Measurements from ENCODE around the gene PPP6R3. TPM values are rescaled to one million over a fixed set of nuclear protein-coding genes. Genes with fewer than 3 reads are reported as not detected.

Gene PPP6R3
- total RNA-seq, 2 experiments from 2014 or later, result 84.7 to 87.0 TPM

- CTCF ChIA-PET, result interaction anchor here (1.1 kb wide), 2 partner anchors 10 to 14 kb away, joined by 3 read pairs; no protein-coding TSS in a partner anchor
- no peak for DNase-seq
- intact Hi-C loops (cut with micrococcal nuclease), result no loop called here
- Mint-ChIP-seq H3K4me3 (no peak overlapping the region), H3K27me3 (ENCODE audit: low read depth) (no peaks in the 10 kb centered on the region), H3K36me3 (ENCODE audit: low read depth) (peaks cover 5% of the 10 kb centered on the region), H3K4me1 (ENCODE audit: low read depth) (peaks cover 66% of the 10 kb centered on the region), H3K9me3 (no peaks in the 10 kb centered on the region), H3K27ac (no peak overlapping the region)
These were observed 34.7 kb downstream of the PPP6R3 start for GRCh38 chr11:68495220-68495729.

- Mint-ChIP-seq H3K4me1 (ENCODE audit: low read depth) (peaks cover 65% of the 10 kb centered on the region), H3K9me3 (no peaks in the 10 kb centered on the region), H3K27me3 (ENCODE audit: low read depth) (no peaks in the 10 kb centered on the region), H3K4me3 (no peak overlapping the region), H3K27ac (no peak overlapping the region), H3K36me3 (ENCODE audit: low read depth) (peaks cover 9% of the 10 kb centered on the region)
- intact Hi-C loops (cut with micrococcal nuclease), result no loop called here
- no peak for DNase-seq
- CTCF ChIA-PET, result interaction anchor here (0.6 kb wide), 1 partner anchor 61 kb away, joined by 3 read pairs; no protein-coding TSS in a partner anchor
These were observed 35.3 kb downstream of the PPP6R3 start for GRCh38 chr11:68495872-68496271.

- no peaks in the 10 kb centered on the region for H3K27me3 Mint-ChIP-seq (ENCODE audit: low read depth)
- no peak for DNase-seq
- peaks cover 9% of the 10 kb centered on the region for H3K36me3 Mint-ChIP-seq (ENCODE audit: low read depth)
- peaks cover 72% of the 10 kb centered on the region for H3K4me1 Mint-ChIP-seq (ENCODE audit: low read depth)
- CTCF ChIA-PET, result no interaction called here
- no peaks in the 10 kb centered on the region for H3K9me3 Mint-ChIP-seq
- intact Hi-C loops (cut with micrococcal nuclease), result no loop called here
- H3K4me3 Mint-ChIP-seq, result no peak overlapping the region
- H3K27ac Mint-ChIP-seq, result no peak overlapping the region
These were observed 37.2 kb downstream of the PPP6R3 start for GRCh38 chr11:68497761-68498160.

GRCh38 chr11:68498321-68498720 is 37.8 kb downstream of the PPP6R3 start:
- Mint-ChIP-seq H3K9me3 (no peaks in the 10 kb centered on the region), H3K4me3 (no peak overlapping the region), H3K27me3 (ENCODE audit: low read depth) (no peaks in the 10 kb centered on the region), H3K4me1 (ENCODE audit: low read depth) (peaks cover 74% of the 10 kb centered on the region), H3K36me3 (ENCODE audit: low read depth) (peaks cover 7% of the 10 kb centered on the region), H3K27ac (no peak overlapping the region)
- intact Hi-C loops (cut with micrococcal nuclease), result no loop called here
- no peak for DNase-seq
- CTCF ChIA-PET, result no interaction called here

GRCh38 chr11:68498903-68499883 is 38.6 kb downstream of the PPP6R3 start:
- peaks cover 82% of the 10 kb centered on the region for H3K4me1 Mint-ChIP-seq (ENCODE audit: low read depth)

GRCh38 chr11:68500206-68500605 is 39.7 kb downstream of the PPP6R3 start:
- CTCF ChIA-PET, result interaction anchor here (0.7 to 0.9 kb wide), 2 partner anchors 10 to 36 kb away, joined by 3 read pairs; no protein-coding TSS in a partner anchor
- Mint-ChIP-seq H3K27ac (no peak overlapping the region), H3K27me3 (ENCODE audit: low read depth) (no peaks in the 10 kb centered on the region), H3K4me3 (no peak overlapping the region), H3K9me3 (no peaks in the 10 kb centered on the region), H3K4me1 (ENCODE audit: low read depth) (peaks cover 85% of the 10 kb centered on the region), H3K36me3 (ENCODE audit: low read depth) (peaks cover 7% of the 10 kb centered on the region)
- intact Hi-C loops (cut with micrococcal nuclease), result loop anchor here (5.0 kb wide), 1 partner anchor 38 kb away; the partner anchor contains the start of gene PPP6R3
- DNase-seq, result no peak

More at GRCh38 chr11:68498903-68499883, 38.6 kb downstream of the PPP6R3 start:
- intact Hi-C loops (cut with micrococcal nuclease), result no loop called here
- CTCF ChIA-PET, result no interaction called here
- Mint-ChIP-seq H3K27ac (peak overlapping the region; percentile 16), H3K27me3 (ENCODE audit: low read depth) (no peaks in the 10 kb centered on the region), H3K4me3 (no peak overlapping the region), H3K36me3 (ENCODE audit: low read depth) (peaks cover 7% of the 10 kb centered on the region), H3K9me3 (no peaks in the 10 kb centered on the region)
- no peak for DNase-seq

GRCh38 chr11:68501813-68502212 is 41.3 kb downstream of the PPP6R3 start:
- CTCF ChIA-PET, result no interaction called here
- intact Hi-C loops (cut with micrococcal nuclease), result loop anchor here (5.0 kb wide), 1 partner anchor 40 kb away; the partner anchor contains the start of gene PPP6R3
- Mint-ChIP-seq H3K9me3 (no peaks in the 10 kb centered on the region), H3K36me3 (ENCODE audit: low read depth) (peaks cover 10% of the 10 kb centered on the region), H3K27ac (no peak overlapping the region), H3K4me1 (ENCODE audit: low read depth) (peaks cover 80% of the 10 kb centered on the region), H3K27me3 (ENCODE audit: low read depth) (no peaks in the 10 kb centered on the region), H3K4me3 (no peak overlapping the region)
- DNase-seq, result no peak

- peak overlapping the region; percentile 0 for H3K27ac Mint-ChIP-seq
These were observed 42.7 kb downstream of the PPP6R3 start for GRCh38 chr11:68503251-68503687.

GRCh38 chr11:68503792-68504191 is 43.2 kb downstream of the PPP6R3 start:
- H3K9me3 Mint-ChIP-seq, result no peaks in the 10 kb centered on the region
- no peak for DNase-seq
- CTCF ChIA-PET, result no interaction called here
- H3K4me1 Mint-ChIP-seq (ENCODE audit: low read depth), result peaks cover 79% of the 10 kb centered on the region
- H3K27ac Mint-ChIP-seq, result peak overlapping the region; percentile 0
- intact Hi-C loops (cut with micrococcal nuclease), result loop anchor here (5.0 kb wide), 1 partner anchor 41 kb away; the partner anchor contains the start of gene PPP6R3
- H3K27me3 Mint-ChIP-seq (ENCODE audit: low read depth), result no peaks in the 10 kb centered on the region
- H3K4me3 Mint-ChIP-seq, result no peak overlapping the region
- H3K36me3 Mint-ChIP-seq (ENCODE audit: low read depth), result peaks cover 8% of the 10 kb centered on the region

More at GRCh38 chr11:68503251-68503687, 42.7 kb downstream of the PPP6R3 start:
- intact Hi-C loops (cut with micrococcal nuclease), result loop anchor here (5.0 kb wide), 1 partner anchor 41 kb away; the partner anchor contains the start of gene PPP6R3
- Mint-ChIP-seq H3K36me3 (ENCODE audit: low read depth) (peaks cover 8% of the 10 kb centered on the region), H3K27me3 (ENCODE audit: low read depth) (no peaks in the 10 kb centered on the region), H3K4me3 (no peak overlapping the region), H3K9me3 (no peaks in the 10 kb centered on the region), H3K4me1 (ENCODE audit: low read depth) (peaks cover 79% of the 10 kb centered on the region)
- CTCF ChIA-PET, result no interaction called here
- no peak for DNase-seq

- Mint-ChIP-seq H3K27ac (no peak overlapping the region), H3K4me1 (ENCODE audit: low read depth) (peaks cover 76% of the 10 kb centered on the region), H3K36me3 (ENCODE audit: low read depth) (peaks cover 8% of the 10 kb centered on the region), H3K9me3 (no peaks in the 10 kb centered on the region), H3K27me3 (ENCODE audit: low read depth) (no peaks in the 10 kb centered on the region), H3K4me3 (no peak overlapping the region)
- intact Hi-C loops (cut with micrococcal nuclease), result loop anchor here (5.0 kb wide), 1 partner anchor 42 kb away; the partner anchor contains the start of gene PPP6R3
- DNase-seq, result no peak
- CTCF ChIA-PET, result interaction anchor here (0.6 kb wide), 1 partner anchor 33 kb away, joined by 3 read pairs; no protein-coding TSS in a partner anchor
These were observed 44.0 kb downstream of the PPP6R3 start for GRCh38 chr11:68504432-68505066.

- peaks cover 70% of the 10 kb centered on the region for H3K4me1 Mint-ChIP-seq (ENCODE audit: low read depth)
- H3K4me3 Mint-ChIP-seq, result no peak overlapping the region
- no peak for DNase-seq
- peaks cover 6% of the 10 kb centered on the region for H3K36me3 Mint-ChIP-seq (ENCODE audit: low read depth)
- intact Hi-C loops (cut with micrococcal nuclease), result no loop called here
- H3K27me3 Mint-ChIP-seq (ENCODE audit: low read depth), result no peaks in the 10 kb centered on the region
- no peak overlapping the region for H3K27ac Mint-ChIP-seq
- no peaks in the 10 kb centered on the region for H3K9me3 Mint-ChIP-seq
- CTCF ChIA-PET, result interaction anchor here (0.6 kb wide), 1 partner anchor 11 kb away, joined by 3 read pairs; no protein-coding TSS in a partner anchor
These were observed 45.0 kb downstream of the PPP6R3 start for GRCh38 chr11:68505596-68505995.

GRCh38 chr11:68506908-68507307 is 46.4 kb downstream of the PPP6R3 start:
- CTCF ChIA-PET, result interaction anchor here (1.1 kb wide), 1 partner anchor 14 kb away, joined by 3 read pairs; no protein-coding TSS in a partner anchor
- Mint-ChIP-seq H3K9me3 (no peaks in the 10 kb centered on the region), H3K27me3 (ENCODE audit: low read depth) (no peaks in the 10 kb centered on the region), H3K36me3 (ENCODE audit: low read depth) (peaks cover 5% of the 10 kb centered on the region), H3K4me1 (ENCODE audit: low read depth) (peaks cover 67% of the 10 kb centered on the region), H3K4me3 (no peak overlapping the region), H3K27ac (no peak overlapping the region)
- intact Hi-C loops (cut with micrococcal nuclease), result no loop called here
- DNase-seq, result no peak

All from activated naive CD4-positive, alpha-beta T cell treated with anti-CD3 and anti-CD28 coated beads for 36 hours (primary cell).